ENCODE measurements around the gene LRRC74A.

LRRC74A gene

DNA sequence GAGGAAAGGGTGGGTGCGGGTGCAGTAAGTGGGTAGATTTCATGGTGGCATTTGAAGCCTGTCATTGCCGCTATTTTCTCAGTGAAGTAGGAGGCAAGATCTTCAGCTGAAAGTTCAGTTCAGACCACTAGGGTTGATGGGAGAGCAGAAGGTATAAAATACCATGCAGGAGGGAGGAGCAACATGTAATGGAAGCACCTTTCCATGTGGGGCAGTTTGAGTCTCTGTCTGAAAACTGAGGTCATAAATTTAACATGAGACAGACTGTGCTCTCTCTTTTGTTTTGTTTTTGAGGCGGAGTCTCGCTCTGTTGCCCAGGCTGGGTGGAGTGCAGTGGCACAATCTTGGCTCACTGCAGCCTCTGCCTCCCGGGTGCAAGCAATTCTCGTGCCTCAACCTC, 22.7 kb downstream of the LRRC74A start:
- DNase-seq (ENCODE audit: low read depth in 2 of 2), result no peak

DNA sequence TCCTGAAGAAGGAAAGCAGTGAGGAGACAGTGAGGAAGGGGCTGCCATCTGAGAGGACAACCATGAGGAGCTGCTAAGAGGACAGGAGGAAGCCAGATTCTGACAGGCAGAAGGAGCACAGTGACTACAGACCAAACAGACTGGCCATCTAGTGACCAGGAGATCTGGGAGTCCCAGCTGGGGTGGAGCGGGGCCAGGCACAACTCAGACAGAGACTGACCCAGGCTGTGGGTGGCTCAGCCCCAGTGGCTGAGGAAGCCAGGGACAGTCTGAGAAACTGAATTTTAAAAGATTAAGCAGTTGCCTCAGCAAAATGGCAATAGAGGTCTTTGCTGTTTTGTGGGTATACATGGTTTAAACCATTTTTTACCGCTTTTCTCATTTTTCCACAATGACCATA, 28.9 kb downstream of the LRRC74A start:
- DNase-seq (ENCODE audit: low read depth in 2 of 2), result no peak

DNA sequence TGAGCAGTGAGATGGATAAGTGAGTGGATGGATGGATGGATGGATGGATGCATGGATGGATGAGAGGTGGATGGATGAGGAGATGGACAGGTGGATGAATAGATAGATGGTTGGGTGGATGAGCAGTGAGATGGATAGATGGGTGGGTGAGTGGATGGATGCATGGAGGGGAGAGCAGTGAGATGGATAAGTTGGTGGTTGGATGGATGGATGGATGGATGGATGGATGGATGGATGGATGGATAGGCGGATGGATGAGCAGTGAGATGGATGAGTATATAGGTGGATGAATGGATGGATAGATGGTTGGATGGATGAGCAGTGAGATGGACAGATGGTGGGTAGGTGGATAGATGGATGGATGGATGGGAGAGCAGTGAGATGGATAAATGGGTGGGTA, 30.6 kb downstream of the LRRC74A start:
- DNase-seq (ENCODE audit: low read depth in 2 of 2), result no peak

GRCh38 chr14:76861574-76862255, 35.5 kb downstream of the LRRC74A start:
- no peak for DNase-seq (ENCODE audit: low read depth in 2 of 2)

DNA sequence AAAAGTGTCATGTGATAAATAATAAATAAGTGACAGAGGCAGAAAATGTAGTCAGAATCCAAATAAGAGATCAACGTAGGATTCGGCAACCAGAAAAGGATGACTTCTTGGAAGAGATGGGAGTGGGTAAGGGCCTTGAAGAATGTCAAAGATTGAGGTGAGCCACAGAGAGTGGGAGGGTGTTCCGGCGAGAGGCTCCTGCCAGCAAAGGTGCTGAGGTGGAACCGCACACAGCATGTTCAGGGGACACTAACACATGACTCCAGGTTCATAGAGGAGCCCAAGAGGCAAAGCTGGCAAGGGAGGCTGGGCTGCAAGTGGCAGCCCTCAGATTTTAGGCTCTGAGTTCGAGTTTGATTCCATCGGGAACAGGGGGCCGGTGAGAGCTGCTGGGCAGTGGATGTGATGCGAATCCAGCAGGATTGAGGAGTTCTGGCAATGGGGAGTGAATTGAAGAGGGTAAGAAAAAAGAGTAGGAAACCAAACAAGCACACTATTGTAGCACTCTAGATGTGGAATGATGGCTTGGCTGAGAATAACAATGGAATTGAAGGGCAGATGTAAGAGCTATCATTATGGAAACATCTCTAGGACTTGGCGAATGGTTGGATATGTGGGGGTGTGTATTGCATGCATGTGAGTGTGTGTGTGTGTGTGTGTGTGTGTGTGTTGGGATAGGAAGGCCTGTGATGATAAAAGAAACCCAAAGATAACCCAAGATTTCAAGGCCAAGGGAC, 36.5 kb downstream of the LRRC74A start:
- no peak for DNase-seq (ENCODE audit: low read depth in 2 of 2)

DNA sequence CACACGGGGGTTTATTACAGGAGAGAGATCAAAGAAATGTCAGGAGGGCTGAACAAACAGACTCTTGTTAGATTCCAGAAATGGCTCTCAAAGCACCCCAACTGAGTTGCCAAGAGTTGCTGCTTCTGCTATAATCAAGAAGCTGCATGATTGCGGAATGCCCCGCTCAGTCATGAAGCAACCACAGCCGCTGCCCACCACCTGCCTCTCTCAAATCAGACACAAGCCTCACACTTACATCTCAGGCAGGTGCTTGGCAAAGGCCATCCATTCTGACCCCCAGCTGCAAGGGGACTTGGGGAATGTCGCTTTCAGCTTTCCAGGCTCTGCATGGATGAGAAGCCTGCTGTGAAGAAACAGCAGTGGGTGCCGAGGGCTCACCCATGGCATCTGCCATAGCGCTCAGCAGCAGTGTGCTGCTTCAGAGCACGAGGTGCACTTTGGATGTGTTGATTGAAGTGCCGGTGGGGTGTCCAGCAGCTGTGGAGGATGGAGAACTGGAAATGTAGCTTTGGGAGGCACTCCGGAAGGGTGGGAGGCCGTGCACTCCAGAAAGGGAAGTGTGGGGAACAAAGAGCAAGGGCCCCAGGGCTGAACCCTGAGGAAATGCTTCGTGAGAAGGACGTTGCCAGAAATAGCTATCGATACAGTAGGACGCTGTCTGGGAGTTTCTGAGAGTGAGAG, 37.7 kb downstream of the LRRC74A start:
- DNase-seq (ENCODE audit: low read depth in 2 of 2), result no peak

DNA sequence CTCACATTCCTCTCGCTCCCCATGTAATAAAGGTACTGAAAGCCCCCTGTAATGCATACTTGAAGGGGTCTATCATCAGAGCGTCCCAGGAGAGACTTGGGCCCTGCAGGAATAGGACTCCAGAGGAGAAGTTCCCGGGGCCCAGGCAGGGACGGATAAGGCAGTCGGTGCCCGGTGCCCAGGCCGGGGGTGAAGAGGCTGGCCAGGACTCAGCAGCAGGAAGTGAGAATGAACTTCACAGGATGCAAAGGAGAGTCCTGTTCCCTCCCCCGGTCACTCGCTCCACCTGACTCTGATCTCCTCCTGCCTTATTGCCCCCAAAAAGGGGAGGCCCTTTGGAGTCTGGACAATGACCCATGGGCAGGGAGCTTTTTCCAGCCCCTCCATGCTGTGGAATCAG, 40.2 kb downstream of the LRRC74A start:
- DNase-seq (ENCODE audit: low read depth in 2 of 2), result no peak

GRCh38 chr14:76867516-76868453, 41.6 kb downstream of the LRRC74A start:
- no peak for DNase-seq (ENCODE audit: low read depth in 2 of 2)

- DNase-seq (ENCODE audit: low read depth in 2 of 2), result no peak
These were observed 42.4 kb downstream of the LRRC74A start for GRCh38 chr14:76868454-76869170.

- no peak for DNase-seq (ENCODE audit: low read depth in 2 of 2)
These were observed 44.0 kb downstream of the LRRC74A start for GRCh38 chr14:76870166-76870565.

DNA sequence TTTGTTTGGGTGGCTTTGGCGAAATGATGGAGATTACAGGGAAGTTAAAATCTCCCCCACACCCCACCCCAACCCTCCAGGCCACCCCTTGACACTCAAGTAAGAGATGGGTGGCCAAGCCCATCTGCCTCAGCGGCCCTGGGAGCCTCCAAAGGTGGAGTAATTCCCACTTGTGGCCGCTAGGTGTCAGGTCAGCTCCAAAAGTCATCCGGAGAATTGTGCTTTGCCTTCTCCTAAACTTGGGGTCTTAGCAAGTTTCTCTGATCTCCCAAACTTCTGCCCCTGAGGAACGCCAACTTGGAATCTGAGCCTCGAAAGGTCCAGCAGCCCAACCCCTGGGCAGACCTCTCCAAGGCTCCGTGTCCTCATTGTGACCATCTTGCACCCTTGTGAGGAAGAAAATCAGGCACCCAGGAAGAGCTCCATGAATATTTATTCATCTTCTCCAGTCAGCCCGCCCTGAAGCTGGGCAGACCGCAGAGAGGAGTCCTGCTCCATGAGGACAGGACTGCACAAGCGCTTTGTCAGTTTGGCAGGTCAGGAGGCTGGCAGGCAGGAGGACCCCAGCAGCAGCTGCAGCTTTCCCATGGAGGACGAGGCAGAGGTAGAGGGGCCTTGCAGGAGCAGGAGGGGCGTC, 46.7 kb downstream of the LRRC74A start:
- peak; percentile 21 to 34 for DNase-seq (ENCODE audit: low read depth in 2 of 2)

GRCh38 chr14:76874734-76875133, 48.5 kb downstream of the LRRC74A start:
- DNase-seq (ENCODE audit: low read depth in 2 of 2), result no peak

DNA sequence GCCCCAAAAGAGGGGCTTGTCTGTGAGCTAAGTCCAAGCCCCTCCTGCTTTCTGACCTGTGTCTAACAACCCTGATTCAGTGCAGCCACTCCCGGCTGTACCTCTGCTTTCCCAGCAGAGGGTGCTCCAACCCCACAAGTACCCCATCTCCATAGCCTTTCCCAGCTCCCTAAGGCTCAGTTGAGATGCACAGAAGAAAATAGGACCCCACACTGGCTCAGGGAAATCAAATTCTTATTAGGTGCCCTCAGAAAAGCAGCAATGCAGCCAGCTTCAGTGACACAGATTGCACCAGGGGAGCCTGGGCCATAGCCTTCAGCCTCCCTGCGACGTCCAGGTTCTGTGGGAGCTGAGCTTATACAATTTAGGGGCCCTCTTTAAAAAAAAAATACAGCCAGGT, 49.9 kb downstream of the LRRC74A start:
- no peak for DNase-seq (ENCODE audit: low read depth in 2 of 2)

- DNase-seq (ENCODE audit: low read depth in 2 of 2), result no peak
These were observed 51.7 kb downstream of the LRRC74A start for GRCh38 chr14:76877871-76878270.

DNA sequence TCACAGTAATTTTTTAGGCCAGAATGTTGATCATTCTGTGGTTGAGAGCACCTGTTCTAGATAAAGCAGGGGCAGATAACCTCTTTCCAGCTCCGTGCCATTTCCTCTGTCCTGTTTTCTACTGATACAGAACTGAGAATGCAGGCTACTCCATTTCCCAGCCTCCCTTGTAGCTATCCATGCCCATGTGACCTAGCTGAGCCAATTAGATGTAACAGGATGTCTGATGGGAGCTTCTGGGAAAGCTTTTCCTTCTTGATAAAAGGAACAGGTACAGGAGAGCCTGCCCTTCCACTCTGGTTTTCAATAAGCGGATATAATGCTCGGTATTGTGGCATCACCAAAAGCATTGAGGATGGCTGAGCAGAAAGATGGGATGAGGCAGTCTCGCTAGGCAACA, 54.2 kb downstream of the LRRC74A start:
- no peak for DNase-seq (ENCODE audit: low read depth in 2 of 2)

- DNase-seq (ENCODE audit: low read depth in 2 of 2), result no peak
These were observed 55.1 kb downstream of the LRRC74A start for GRCh38 chr14:76881348-76881747.

DNA sequence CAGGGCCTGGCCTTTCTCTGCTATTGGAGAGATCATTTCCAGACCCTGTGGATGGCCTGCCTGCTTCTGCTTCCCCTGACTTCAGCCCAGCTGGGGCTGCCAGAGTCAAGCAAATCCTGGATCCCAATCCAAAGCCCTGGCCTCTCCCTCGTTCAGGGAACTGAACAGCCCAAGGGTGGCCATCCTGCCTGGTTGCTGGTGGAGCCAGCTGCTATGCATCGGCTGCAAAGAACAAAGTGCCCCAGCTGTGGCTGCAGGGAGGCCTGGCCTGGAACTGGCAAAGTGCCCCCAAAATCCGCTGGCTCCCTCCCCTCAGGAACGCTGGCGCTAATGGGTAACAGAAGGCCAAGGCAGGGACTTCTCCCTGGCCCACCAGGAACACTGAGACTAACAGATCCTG, 56.4 kb downstream of the LRRC74A start:
- no peak for DNase-seq (ENCODE audit: low read depth in 2 of 2)

DNA sequence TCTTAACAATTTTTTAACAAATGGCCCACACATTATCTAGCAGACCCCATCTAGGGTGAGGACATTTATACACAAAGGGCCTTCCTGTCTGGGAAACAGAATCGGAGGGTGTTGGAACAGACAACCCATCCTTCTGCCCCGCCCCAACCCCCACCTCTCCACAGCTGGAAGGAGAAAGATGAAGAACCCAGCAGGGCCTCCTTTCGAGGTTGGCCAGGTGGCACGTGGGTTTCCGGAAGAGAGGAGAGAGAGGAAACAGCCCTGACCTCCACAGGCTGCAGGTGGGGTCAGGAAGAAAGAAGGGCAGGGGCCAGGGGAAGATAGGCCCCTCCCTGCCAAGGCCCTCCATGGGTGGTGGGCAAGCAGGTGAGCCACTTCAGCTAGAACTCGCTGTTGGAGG, 57.2 kb downstream of the LRRC74A start:
- DNase-seq (ENCODE audit: low read depth in 2 of 2), result no peak

- no peak for DNase-seq (ENCODE audit: low read depth in 2 of 2)
These were observed 58.2 kb downstream of the LRRC74A start for GRCh38 chr14:76884394-76884793.

- no peak for DNase-seq (ENCODE audit: low read depth in 2 of 2)
These were observed 58.7 kb downstream of the LRRC74A start for GRCh38 chr14:76884853-76885276.

DNA sequence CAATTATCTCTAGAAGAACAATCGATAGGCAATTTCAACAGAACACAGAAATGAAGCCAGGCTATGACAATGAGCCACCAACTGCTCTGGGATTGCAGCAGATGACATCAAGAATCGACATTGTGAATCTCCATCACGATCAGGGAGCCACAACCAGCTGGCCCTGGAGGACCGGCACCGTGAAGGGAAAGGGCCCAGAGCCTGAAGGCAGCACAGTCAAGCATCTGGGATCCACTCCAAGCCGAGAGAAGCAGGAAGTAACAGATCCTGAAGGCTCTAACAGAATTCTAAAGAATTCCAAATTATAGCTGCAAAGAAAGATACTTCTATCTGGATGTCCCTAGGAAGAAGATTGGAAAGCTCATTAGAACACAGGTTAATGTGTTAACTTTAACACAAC, 61.0 kb downstream of the LRRC74A start:
- no peak for DNase-seq (ENCODE audit: low read depth in 2 of 2)

Measured in stimulated activated CD8-positive, alpha-beta memory T cell treated with anti-CD3 and anti-CD28 coated beads, Interleukin-15, amount 100 ng/mL, for 48 hours (primary cell).